ENCODE data around the gene KCNMA1. TPM values are rescaled to one million over a fixed set of nuclear protein-coding genes. Genes with fewer than 3 reads are reported as not detected.
A peak's percentile ranks its signal among the peaks of the same experiment; 100 is the strongest.

Gene KCNMA1
- total RNA-seq, 1 donor from 2014 or later = 95.5 TPM

- Mint-ChIP-seq H3K4me3 (ENCODE audit: unreplicated experiment) (no peak overlapping the region), H3K36me3 (ENCODE audit: unreplicated experiment) (no peaks in the 10 kb centered on the region), H3K27ac (ENCODE audit: unreplicated experiment) (no peak overlapping the region)
Observed at GRCh38 chr10:77643795-77644468, 6.3 kb upstream of the KCNMA1 start.

GRCh38 chr10:77641788-77642397, 4.3 kb upstream of the KCNMA1 start:
- Mint-ChIP-seq H3K4me1 (ENCODE audit: unreplicated experiment) (peaks cover 32% of the 10 kb centered on the region), H3K27ac (ENCODE audit: unreplicated experiment) (no peak overlapping the region), H3K4me3 (ENCODE audit: unreplicated experiment) (no peak overlapping the region), H3K9me3 (ENCODE audit: unreplicated experiment) (no peaks in the 10 kb centered on the region), H3K27me3 (ENCODE audit: unreplicated experiment) (no peaks in the 10 kb centered on the region), H3K36me3 (ENCODE audit: unreplicated experiment) (no peaks in the 10 kb centered on the region)
- no peak for DNase-seq (ENCODE audit: extremely low spot score, unreplicated experiment)
- peak; percentile 88 for TF ChIP-seq CTCF (IDR thresholded peaks at IDR 0.05)

More at GRCh38 chr10:77643795-77644468, 6.3 kb upstream of the KCNMA1 start:
- Mint-ChIP-seq H3K4me1 (ENCODE audit: unreplicated experiment) (peaks cover 29% of the 10 kb centered on the region), H3K9me3 (ENCODE audit: unreplicated experiment) (no peaks in the 10 kb centered on the region), H3K27me3 (ENCODE audit: unreplicated experiment) (no peaks in the 10 kb centered on the region)
- DNase-seq (ENCODE audit: extremely low spot score, unreplicated experiment) = no peak
- peak; percentile 68 for TF ChIP-seq CTCF (IDR thresholded peaks at IDR 0.05)

- Mint-ChIP-seq H3K4me3 (ENCODE audit: unreplicated experiment) (no peak overlapping the region), H3K36me3 (ENCODE audit: unreplicated experiment) (no peaks in the 10 kb centered on the region), H3K27ac (ENCODE audit: unreplicated experiment) (no peak overlapping the region), H3K9me3 (ENCODE audit: unreplicated experiment) (no peaks in the 10 kb centered on the region), H3K4me1 (ENCODE audit: unreplicated experiment) (peaks cover 37% of the 10 kb centered on the region), H3K27me3 (ENCODE audit: unreplicated experiment) (no peaks in the 10 kb centered on the region)
- no peak for DNase-seq (ENCODE audit: extremely low spot score, unreplicated experiment)
- no peak for TF ChIP-seq CTCF (IDR thresholded peaks at IDR 0.05)
Observed at GRCh38 chr10:77641344-77641743, 3.7 kb upstream of the KCNMA1 start.

GRCh38 chr10:77640167-77640566, 2.6 kb upstream of the KCNMA1 start:
- Mint-ChIP-seq H3K9me3 (ENCODE audit: unreplicated experiment) (no peaks in the 10 kb centered on the region), H3K27ac (ENCODE audit: unreplicated experiment) (no peak overlapping the region), H3K4me1 (ENCODE audit: unreplicated experiment) (peaks cover 40% of the 10 kb centered on the region), H3K27me3 (ENCODE audit: unreplicated experiment) (no peaks in the 10 kb centered on the region), H3K36me3 (ENCODE audit: unreplicated experiment) (no peaks in the 10 kb centered on the region), H3K4me3 (ENCODE audit: unreplicated experiment) (peak overlapping the region; percentile 29)
- TF ChIP-seq CTCF (IDR thresholded peaks at IDR 0.05) = no peak
- DNase-seq (ENCODE audit: extremely low spot score, unreplicated experiment) = no peak

DNA sequence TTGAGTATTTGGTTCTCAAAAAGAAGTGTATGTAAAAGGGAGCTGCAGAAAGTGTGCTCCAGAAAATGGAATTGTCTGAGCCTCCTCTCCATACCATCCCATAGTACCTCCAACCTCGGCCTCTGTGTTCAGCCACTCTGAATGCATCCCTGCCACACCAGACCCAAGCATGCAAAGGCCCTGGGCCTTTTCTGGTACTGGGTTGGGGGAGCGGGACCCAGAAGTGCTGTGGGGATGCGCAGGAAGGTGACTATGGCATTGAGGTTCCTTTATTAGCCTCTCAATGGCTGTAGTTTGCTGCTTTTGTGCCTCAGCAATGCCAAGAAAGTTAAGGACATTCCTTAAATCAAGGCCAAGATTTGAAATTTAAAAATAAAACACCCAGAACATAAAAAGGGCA, 2.1 kb upstream of the KCNMA1 start:
- no peaks in the 10 kb centered on the region for H3K36me3 Mint-ChIP-seq (ENCODE audit: unreplicated experiment)
- peak overlapping the region; percentile 69 for H3K4me3 Mint-ChIP-seq (ENCODE audit: unreplicated experiment)
- no peak for DNase-seq (ENCODE audit: extremely low spot score, unreplicated experiment)
- no peaks in the 10 kb centered on the region for H3K27me3 Mint-ChIP-seq (ENCODE audit: unreplicated experiment)
- H3K4me1 Mint-ChIP-seq (ENCODE audit: unreplicated experiment) = peaks cover 44% of the 10 kb centered on the region
- TF ChIP-seq CTCF (IDR thresholded peaks at IDR 0.05) = no peak
- H3K9me3 Mint-ChIP-seq (ENCODE audit: unreplicated experiment) = no peaks in the 10 kb centered on the region
- H3K27ac Mint-ChIP-seq (ENCODE audit: unreplicated experiment) = no peak overlapping the region

Measured in osteocyte (in vitro differentiated cells).